SK-N-SH treated with all-trans-retinoic acid at 6 μM for 48 hours (cell line): Measurements from ENCODE around the gene EDARADD.

ENCODE experiments used
- ATAC-seq: fragments of 200-7000 bp; cut with Tn5 transposase; 3 replicates; pipeline ENCODE4 v1.9.1; 2020; ENCODE audit warnings: mild to moderate bottlenecking, moderate library complexity
- BACH2 ChIP-seq: fragments of 250-450 bp; sonication (Bioruptor Pico); IDR thresholded peaks from 2 replicates; pipeline ENCODE4 v1.9.0; 2021; ENCODE audit warnings: mild to moderate bottlenecking, borderline replicate concordance
- CSDC2 ChIP-seq: fragments of 250-450 bp; sonication (Bioruptor Pico); IDR thresholded peaks from 2 replicates; pipeline ENCODE4 v1.5.0; 2020; ENCODE audit warnings: mild to moderate bottlenecking, moderate library complexity
- ESRRG ChIP-seq: fragments of 250-450 bp; sonication (Bioruptor Pico); IDR thresholded peaks from 2 replicates; pipeline ENCODE4 v1.6.1; 2021; ENCODE audit warnings: mild to moderate bottlenecking
- ISL1 ChIP-seq: fragments of 250-450 bp; sonication (Bioruptor Pico); IDR thresholded peaks from 2 replicates; pipeline ENCODE4 v2.1.2; 2022; ENCODE audit warnings: mild to moderate bottlenecking, moderate library complexity
- POU6F1 ChIP-seq: fragments of 250-450 bp; sonication (Bioruptor Pico); IDR thresholded peaks from 2 replicates; pipeline ENCODE4 v1.8.0; 2021; ENCODE audit warnings: low read depth, mild to moderate bottlenecking, moderate library complexity, borderline replicate concordance
- PPARA ChIP-seq: fragments of 250-450 bp; sonication (Bioruptor Pico); IDR thresholded peaks from 2 replicates; pipeline ENCODE4 v1.5.0; 2020; ENCODE audit warnings: mild to moderate bottlenecking, borderline replicate concordance
- SNAI2 ChIP-seq: fragments of 250-450 bp; sonication (Bioruptor Pico); IDR thresholded peaks from 2 replicates; pipeline ENCODE4 v1.5.0; 2020; ENCODE audit warnings: mild to moderate bottlenecking, moderate library complexity
- TCF4 ChIP-seq: fragments of 250-450 bp; sonication (Bioruptor Pico); IDR thresholded peaks from 2 replicates; pipeline ENCODE4 v1.8.0; 2021; ENCODE audit warnings: mild to moderate bottlenecking, moderate library complexity, borderline replicate concordance
- TOX ChIP-seq: fragments of 250-450 bp; sonication (Bioruptor Pico); IDR thresholded peaks from 2 replicates; pipeline ENCODE4 v1.8.0; 2021; ENCODE audit warnings: mild to moderate bottlenecking, moderate library complexity, borderline replicate concordance
- ZC3H10 ChIP-seq: fragments of 250-450 bp; sonication (Bioruptor Pico); IDR thresholded peaks from 2 replicates; pipeline ENCODE4 v1.5.1; 2021; ENCODE audit warnings: mild to moderate bottlenecking, moderate library complexity
- ZFP3 ChIP-seq: fragments of 250-450 bp; sonication (Bioruptor Pico); IDR thresholded peaks from 2 replicates; pipeline ENCODE4 v1.5.0; 2020; ENCODE audit warnings: mild to moderate bottlenecking, moderate library complexity
- ZNF565 ChIP-seq: fragments of 450-650 bp; formaldehyde crosslinking; conservative IDR thresholded peaks from 2 replicates; pipeline ENCODE4 v1.5.0; 2020; ENCODE audit warnings: low read depth, mild to moderate bottlenecking, moderate library complexity
- ZNF70 ChIP-seq: fragments of 450-650 bp; formaldehyde crosslinking; IDR thresholded peaks from 2 replicates; pipeline ENCODE4 v1.5.0; 2020; ENCODE audit warnings: mild to moderate bottlenecking, moderate library complexity
- ZNF8 ChIP-seq: fragments of 450-650 bp; formaldehyde crosslinking; IDR thresholded peaks from 2 replicates; pipeline ENCODE4 v1.5.0; 2020; ENCODE audit warnings: mild to moderate bottlenecking, moderate library complexity
- TF ChIP-seq, protein P1 (sequence below): fragments of 250-450 bp; sonication (Bioruptor Pico); IDR thresholded peaks from 2 replicates; pipeline ENCODE4 v1.8.0; 2020; ENCODE audit warnings: mild to moderate bottlenecking, moderate library complexity, borderline replicate concordance
- TF ChIP-seq, protein P2 (sequence below): fragments of 250-450 bp; sonication (Bioruptor Pico); IDR thresholded peaks from 2 replicates; pipeline ENCODE4 v1.5.0; 2020; ENCODE audit warnings: mild to moderate bottlenecking, moderate library complexity
- TF ChIP-seq, protein P3 (sequence below): fragments of 250-450 bp; sonication (Bioruptor Pico); IDR thresholded peaks from 2 replicates; pipeline ENCODE4 v1.5.1; 2021; ENCODE audit warnings: mild to moderate bottlenecking, moderate library complexity

EDARADD gene

DNA sequence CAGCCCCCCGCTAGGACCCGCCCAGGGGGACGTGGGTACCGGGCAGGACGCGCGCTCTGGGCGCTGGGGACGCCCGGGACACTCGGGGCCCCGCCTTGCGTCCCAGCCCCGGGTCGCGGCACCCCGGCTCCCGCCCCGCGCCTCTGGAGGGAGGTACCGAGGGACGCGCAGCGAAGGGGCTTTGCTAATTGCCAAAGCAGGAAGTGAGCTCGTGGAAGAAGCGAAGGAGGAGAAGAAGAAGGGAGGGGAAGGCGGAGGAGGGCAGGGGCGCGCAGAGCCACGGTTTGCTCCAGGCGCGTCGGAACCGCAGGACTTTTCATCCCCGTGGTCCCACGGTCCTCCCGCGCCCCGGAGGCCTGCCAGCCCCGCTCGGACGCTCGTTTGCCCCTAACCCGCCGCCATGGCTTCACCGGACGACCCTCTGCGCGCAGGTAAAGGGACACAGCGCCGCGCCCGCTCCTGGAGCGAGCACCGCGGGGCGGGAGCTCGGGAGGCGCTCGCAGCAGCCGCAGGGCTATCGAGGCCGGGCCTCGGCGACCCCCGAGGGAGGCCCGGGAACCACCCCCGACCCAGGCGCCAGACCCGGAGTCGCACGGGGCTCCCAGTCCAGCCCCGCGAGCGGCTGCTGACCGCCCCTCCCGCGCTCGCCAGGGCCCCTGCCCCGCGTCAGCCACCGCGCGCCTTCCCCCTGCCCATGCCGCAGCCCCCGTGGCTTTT is 1.3 kb downstream of the EDARADD start (continued):
- TF ChIP-seq TOX (CRISPR knock-in tag), result no peak

GRCh38 chr1:236395947-236396664 is 2.0 kb downstream of the EDARADD start:
- no peak for ATAC-seq
- TF ChIP-seq ISL1 (CRISPR knock-in tag) (no peak), POU6F1 (CRISPR knock-in tag) (no peak), ZFP3 (CRISPR knock-in tag) (no peak), TCF4 (no peak), ESRRG (CRISPR knock-in tag) (no peak), CSDC2 (CRISPR knock-in tag) (no peak), ZNF8 (no peak), ZNF565 (CRISPR knock-in tag) (no peak), ZC3H10 (no peak)
- TF ChIP-seq, protein P1, sequence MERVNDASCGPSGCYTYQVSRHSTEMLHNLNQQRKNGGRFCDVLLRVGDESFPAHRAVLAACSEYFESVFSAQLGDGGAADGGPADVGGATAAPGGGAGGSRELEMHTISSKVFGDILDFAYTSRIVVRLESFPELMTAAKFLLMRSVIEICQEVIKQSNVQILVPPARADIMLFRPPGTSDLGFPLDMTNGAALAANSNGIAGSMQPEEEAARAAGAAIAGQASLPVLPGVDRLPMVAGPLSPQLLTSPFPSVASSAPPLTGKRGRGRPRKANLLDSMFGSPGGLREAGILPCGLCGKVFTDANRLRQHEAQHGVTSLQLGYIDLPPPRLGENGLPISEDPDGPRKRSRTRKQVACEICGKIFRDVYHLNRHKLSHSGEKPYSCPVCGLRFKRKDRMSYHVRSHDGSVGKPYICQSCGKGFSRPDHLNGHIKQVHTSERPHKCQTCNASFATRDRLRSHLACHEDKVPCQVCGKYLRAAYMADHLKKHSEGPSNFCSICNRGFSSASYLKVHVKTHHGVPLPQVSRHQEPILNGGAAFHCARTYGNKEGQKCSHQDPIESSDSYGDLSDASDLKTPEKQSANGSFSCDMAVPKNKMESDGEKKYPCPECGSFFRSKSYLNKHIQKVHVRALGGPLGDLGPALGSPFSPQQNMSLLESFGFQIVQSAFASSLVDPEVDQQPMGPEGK (CRISPR knock-in tag), result no peak
- TF ChIP-seq, protein P2, sequence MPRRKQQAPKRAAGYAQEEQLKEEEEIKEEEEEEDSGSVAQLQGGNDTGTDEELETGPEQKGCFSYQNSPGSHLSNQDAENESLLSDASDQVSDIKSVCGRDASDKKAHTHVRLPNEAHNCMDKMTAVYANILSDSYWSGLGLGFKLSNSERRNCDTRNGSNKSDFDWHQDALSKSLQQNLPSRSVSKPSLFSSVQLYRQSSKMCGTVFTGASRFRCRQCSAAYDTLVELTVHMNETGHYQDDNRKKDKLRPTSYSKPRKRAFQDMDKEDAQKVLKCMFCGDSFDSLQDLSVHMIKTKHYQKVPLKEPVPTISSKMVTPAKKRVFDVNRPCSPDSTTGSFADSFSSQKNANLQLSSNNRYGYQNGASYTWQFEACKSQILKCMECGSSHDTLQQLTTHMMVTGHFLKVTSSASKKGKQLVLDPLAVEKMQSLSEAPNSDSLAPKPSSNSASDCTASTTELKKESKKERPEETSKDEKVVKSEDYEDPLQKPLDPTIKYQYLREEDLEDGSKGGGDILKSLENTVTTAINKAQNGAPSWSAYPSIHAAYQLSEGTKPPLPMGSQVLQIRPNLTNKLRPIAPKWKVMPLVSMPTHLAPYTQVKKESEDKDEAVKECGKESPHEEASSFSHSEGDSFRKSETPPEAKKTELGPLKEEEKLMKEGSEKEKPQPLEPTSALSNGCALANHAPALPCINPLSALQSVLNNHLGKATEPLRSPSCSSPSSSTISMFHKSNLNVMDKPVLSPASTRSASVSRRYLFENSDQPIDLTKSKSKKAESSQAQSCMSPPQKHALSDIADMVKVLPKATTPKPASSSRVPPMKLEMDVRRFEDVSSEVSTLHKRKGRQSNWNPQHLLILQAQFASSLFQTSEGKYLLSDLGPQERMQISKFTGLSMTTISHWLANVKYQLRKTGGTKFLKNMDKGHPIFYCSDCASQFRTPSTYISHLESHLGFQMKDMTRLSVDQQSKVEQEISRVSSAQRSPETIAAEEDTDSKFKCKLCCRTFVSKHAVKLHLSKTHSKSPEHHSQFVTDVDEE (CRISPR knock-in tag), result no peak
- TF ChIP-seq, protein P3, sequence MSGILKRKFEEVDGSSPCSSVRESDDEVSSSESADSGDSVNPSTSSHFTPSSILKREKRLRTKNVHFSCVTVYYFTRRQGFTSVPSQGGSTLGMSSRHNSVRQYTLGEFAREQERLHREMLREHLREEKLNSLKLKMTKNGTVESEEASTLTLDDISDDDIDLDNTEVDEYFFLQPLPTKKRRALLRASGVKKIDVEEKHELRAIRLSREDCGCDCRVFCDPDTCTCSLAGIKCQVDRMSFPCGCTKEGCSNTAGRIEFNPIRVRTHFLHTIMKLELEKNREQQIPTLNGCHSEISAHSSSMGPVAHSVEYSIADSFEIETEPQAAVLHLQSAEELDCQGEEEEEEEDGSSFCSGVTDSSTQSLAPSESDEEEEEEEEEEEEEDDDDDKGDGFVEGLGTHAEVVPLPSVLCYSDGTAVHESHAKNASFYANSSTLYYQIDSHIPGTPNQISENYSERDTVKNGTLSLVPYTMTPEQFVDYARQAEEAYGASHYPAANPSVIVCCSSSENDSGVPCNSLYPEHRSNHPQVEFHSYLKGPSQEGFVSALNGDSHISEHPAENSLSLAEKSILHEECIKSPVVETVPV (CRISPR knock-in tag), result no peak

GRCh38 chr1:236396665-236397043 is 2.6 kb downstream of the EDARADD start:
- ATAC-seq, result no peak
- TF ChIP-seq ESRRG (CRISPR knock-in tag) (no peak), ZNF70 (CRISPR knock-in tag) (no peak), PPARA (CRISPR knock-in tag) (no peak), TOX (CRISPR knock-in tag) (no peak), ZC3H10 (no peak), ZFP3 (CRISPR knock-in tag) (no peak), BACH2 (CRISPR knock-in tag) (no peak), SNAI2 (CRISPR knock-in tag) (no peak), CSDC2 (CRISPR knock-in tag) (no peak)
- TF ChIP-seq, protein P2 (CRISPR knock-in tag), result no peak
- TF ChIP-seq, protein P3 (CRISPR knock-in tag), result no peak
